Ovary (tissue), 9 donors: ENCODE measurements around the gene DHX9. TPM values are rescaled to one million over a fixed set of nuclear protein-coding genes. Genes with fewer than 3 reads are reported as not detected.

Source experiments
- DNase-seq, 5 donors: peaks; one replicate each; pipeline ENCODE4 v3.0.0-alpha.2; 2019 to 2020
- H3K27ac ChIP-seq, 2 donors: fragments of 200-600 bp; one replicate each; pipeline versions ENCODE4 v1.5.1 to v1.8.0; 2019 to 2022
- H3K27me3 ChIP-seq: fragments of 200-600 bp; one replicate; pipeline ENCODE4 v1.8.0; 2022
- H3K36me3 ChIP-seq: fragments of 200-600 bp; sonication (generic); one replicate; pipeline ENCODE4 v1.5.1; 2019
- H3K4me1 ChIP-seq: one replicate; pipeline ENCODE4 v1.8.1; 2013; ENCODE audit warnings: mild to moderate bottlenecking, moderate library complexity; ENCODE audit not compliant: insufficient read depth
- H3K4me3 ChIP-seq: fragments of 200-600 bp; sonication (generic); one replicate; pipeline ENCODE4 v1.5.1; 2017
- H3K9me3 ChIP-seq, 2 donors: fragments of 200-600 bp in 1 of 2; sonication (generic) in 1 of 2; one replicate each; pipeline versions ENCODE4 v1.5.1 to v1.8.1; 2013 to 2019; ENCODE audit warnings: mild to moderate bottlenecking in 1 of 2, moderate library complexity in 1 of 2
- EP300 ChIP-seq: sonication (generic); formaldehyde crosslinking; IDR thresholded peaks from one replicate; pipeline ENCODE4 v1.6.1; 2017; ENCODE audit warnings: antibody characterized with exemption
- POLR2A ChIP-seq: fragments of 450-650 bp; IDR thresholded peaks from one replicate; pipeline ENCODE4 v1.6.1; 2017; ENCODE audit warnings: antibody characterized with exemption, mild to moderate bottlenecking, moderate library complexity
- WGBS, 3 donors: extraction: QIAGEN DNeasy Blood & Tissue Kit in 1 of 3; methylation state at CpG; one replicate each; pipeline versions ENCODE4 v1.1.5 to v1.1.7; 2013 to 2017; 5-methylcytosine and 5-hydroxymethylcytosine counted together
- intact Hi-C, 4 donors: fragments of 100-400 bp; cut with DNase I; formaldehyde crosslinking; loops; one replicate each; pipeline versions ENCODE4 v1.11.0 to v1.15.1; 2022 to 2023
- polyA plus RNA-seq, 2 donors: library from polyadenylated mRNA; stranded (reverse); fragments of 200-250 nt in 1 of 2; fragments of 350-450 nt in 1 of 2; fragmentation: Illumina TruSeq in 1 of 2; extraction: RNeasy Lipid Tissue Mini Kit (QIAGEN cat#74804) in 1 of 2; gene quantifications; one replicate each; pipeline ENCODE4 v1.2.3, GENCODE V29; 2013 to 2014
- total RNA-seq, 7 donors: library from RNA; depleted of rRNA in 2 of 7; stranded (reverse); fragments of >200 nt in 2 of 7; fragmentation: NEBNext Ultra II Directional in 3 of 7; extraction: Animal tissue kit (Norgen Biotek cat#: 25700) in 3 of 7; gene quantifications; one replicate each; pipeline versions ENCODE4 v1.1.0 to v1.2.4, GENCODE V29; 2016 to 2023
- TF ChIP-seq, protein P1 (sequence below), 3 donors: fragments of 450-650 bp in 2 of 3; fragments of 200-600 bp in 1 of 3; IDR thresholded peaks; one replicate each; pipeline versions ENCODE4 v1.5.1 to v1.8.0; 2016 to 2022; ENCODE audit warnings: antibody characterized with exemption in 3 of 3, mild to moderate bottlenecking in 1 of 3
- donor health status: DM: no; HTN: no; CAD: no; lungs with moderate emphysema.
- donor health status: DM: no; HTN: no; CAD: no.
- donor health status: Bipolar disorder and iron deficiency.
- donor health status: DM: yes; HTN: yes; CAD: no.
- donor health status: DM: no; HTN: no; CAD: no.
- donor health status: DM: yes; HTN: yes; CAD: no.

Gene DHX9
- total and polyA plus RNA-seq, 9 donors, result 70.6 to 168 (median 135) TPM

DNA sequence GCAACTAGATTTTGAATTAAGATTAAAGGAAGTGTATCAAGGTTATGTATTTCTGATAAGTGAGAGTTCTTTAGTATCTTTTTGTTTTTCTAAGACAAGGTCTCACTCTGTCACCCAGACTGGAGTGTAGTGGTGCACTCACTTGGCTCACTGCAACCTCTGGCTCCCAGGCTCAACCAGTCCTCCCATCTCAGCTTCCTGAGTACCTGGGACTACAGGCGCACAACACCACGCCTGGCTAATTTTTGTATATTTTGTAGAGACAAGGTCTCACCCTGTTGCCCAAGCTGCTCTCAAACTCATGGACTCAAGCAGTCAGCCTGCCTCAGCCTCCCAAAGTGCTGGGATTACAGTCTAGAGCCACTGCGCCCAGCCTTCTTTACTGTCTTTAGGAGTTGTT is 33.7 kb downstream of the DHX9 start:
- TF ChIP-seq EP300 (no peak), POLR2A (no peak)
- TF ChIP-seq, protein P1, sequence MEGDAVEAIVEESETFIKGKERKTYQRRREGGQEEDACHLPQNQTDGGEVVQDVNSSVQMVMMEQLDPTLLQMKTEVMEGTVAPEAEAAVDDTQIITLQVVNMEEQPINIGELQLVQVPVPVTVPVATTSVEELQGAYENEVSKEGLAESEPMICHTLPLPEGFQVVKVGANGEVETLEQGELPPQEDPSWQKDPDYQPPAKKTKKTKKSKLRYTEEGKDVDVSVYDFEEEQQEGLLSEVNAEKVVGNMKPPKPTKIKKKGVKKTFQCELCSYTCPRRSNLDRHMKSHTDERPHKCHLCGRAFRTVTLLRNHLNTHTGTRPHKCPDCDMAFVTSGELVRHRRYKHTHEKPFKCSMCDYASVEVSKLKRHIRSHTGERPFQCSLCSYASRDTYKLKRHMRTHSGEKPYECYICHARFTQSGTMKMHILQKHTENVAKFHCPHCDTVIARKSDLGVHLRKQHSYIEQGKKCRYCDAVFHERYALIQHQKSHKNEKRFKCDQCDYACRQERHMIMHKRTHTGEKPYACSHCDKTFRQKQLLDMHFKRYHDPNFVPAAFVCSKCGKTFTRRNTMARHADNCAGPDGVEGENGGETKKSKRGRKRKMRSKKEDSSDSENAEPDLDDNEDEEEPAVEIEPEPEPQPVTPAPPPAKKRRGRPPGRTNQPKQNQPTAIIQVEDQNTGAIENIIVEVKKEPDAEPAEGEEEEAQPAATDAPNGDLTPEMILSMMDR (IDR thresholded peaks at IDR 0.05), result no peak
- no peaks in the 10 kb centered on the region for H3K9me3 ChIP-seq
- H3K4me3 ChIP-seq, result no peak overlapping the region
- 94 to 95% (median 95%) methylated on average over 3 of the region's 3 CpGs for WGBS, 3 donors
- no peak for DNase-seq
- intact Hi-C loops, result no loop called here
- H3K27me3 ChIP-seq, result no peaks in the 10 kb centered on the region
- H3K36me3 ChIP-seq, result no peaks in the 10 kb centered on the region
- no peaks in the 10 kb centered on the region for H3K4me1 ChIP-seq
- H3K27ac ChIP-seq, result no peak overlapping the region

DNA sequence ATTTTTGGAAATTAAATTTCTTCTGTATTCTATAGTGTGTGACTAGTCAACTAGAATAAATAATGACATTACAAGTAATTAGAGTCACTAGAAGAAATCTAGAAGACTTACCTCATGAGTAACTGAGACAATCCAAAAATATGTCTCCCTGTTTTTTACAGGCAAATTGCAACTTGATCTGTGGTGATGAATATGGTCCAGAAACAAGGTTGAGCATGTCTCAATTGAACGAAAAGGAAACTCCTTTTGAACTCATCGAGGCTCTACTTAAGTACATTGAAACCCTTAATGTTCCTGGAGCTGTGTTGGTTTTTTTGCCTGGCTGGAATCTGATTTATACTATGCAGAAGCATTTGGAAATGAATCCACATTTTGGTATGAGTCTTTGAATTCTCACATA is 36.7 kb downstream of the DHX9 start:
- intact Hi-C loops, result no loop called here
- H3K4me3 ChIP-seq, result no peak overlapping the region
- DNase-seq, result no peak
- H3K4me1 ChIP-seq, result no peaks in the 10 kb centered on the region
- peaks cover 4% of the 10 kb centered on the region for H3K36me3 ChIP-seq
- TF ChIP-seq, protein P1 (IDR thresholded peaks at IDR 0.05), result no peak
- H3K9me3 ChIP-seq, result no peaks in the 10 kb centered on the region
- no peak overlapping the region for H3K27ac ChIP-seq
- 88 to 92% (median 88%) methylated on average over 2 of the region's 2 CpGs for WGBS, 3 donors
- no peaks in the 10 kb centered on the region for H3K27me3 ChIP-seq

GRCh38 chr1:182877331-182877730 is 38.2 kb downstream of the DHX9 start:
- Histone ChIP-seq H3K9me3 (no peaks in the 10 kb centered on the region), H3K27me3 (no peaks in the 10 kb centered on the region), H3K27ac (no peak overlapping the region), H3K4me3 (no peak overlapping the region), H3K4me1 (no peaks in the 10 kb centered on the region), H3K36me3 (peaks cover 4% of the 10 kb centered on the region)
- no peak for DNase-seq
- intact Hi-C loops, result no loop called here
- no peak for TF ChIP-seq EP300
- no peak for TF ChIP-seq POLR2A
- TF ChIP-seq, protein P1 (IDR thresholded peaks at IDR 0.05), result no peak

DNA sequence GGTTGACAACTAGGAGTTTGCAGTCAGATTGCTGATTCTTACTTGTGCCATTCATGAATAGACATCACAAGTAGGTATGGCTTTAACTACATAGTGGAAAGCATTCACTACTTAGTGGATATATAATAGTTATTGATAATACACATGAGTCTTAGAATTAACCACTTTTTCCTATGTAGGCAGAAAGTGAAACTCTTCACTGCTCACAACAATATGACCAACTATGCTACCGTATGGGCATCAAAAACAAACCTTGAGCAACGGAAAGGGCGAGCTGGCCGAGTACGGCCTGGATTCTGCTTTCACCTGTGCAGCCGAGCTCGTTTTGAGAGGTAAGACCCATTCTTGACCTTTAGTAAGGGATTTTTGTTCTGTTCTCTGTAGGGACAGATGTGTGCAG is 38.7 kb downstream of the DHX9 start:
- TF ChIP-seq POLR2A (no peak), EP300 (no peak)
- TF ChIP-seq, protein P1 (IDR thresholded peaks at IDR 0.05), result no peak
- H3K27me3 ChIP-seq, result no peaks in the 10 kb centered on the region
- no peaks in the 10 kb centered on the region for H3K9me3 ChIP-seq
- no peaks in the 10 kb centered on the region for H3K4me1 ChIP-seq
- no peak overlapping the region for H3K4me3 ChIP-seq
- no peak for DNase-seq
- intact Hi-C loops, result no loop called here
- 87 to 94% (median 92%) methylated on average over 7 of the region's 7 CpGs for WGBS, 3 donors
- peaks cover 4% of the 10 kb centered on the region for H3K36me3 ChIP-seq
- no peak overlapping the region for H3K27ac ChIP-seq

GRCh38 chr1:182884872-182885271 is 45.7 kb downstream of the DHX9 start:
- Histone ChIP-seq H3K27me3 (no peaks in the 10 kb centered on the region), H3K4me1 (no peaks in the 10 kb centered on the region), H3K9me3 (no peaks in the 10 kb centered on the region), H3K4me3 (no peak overlapping the region), H3K36me3 (no peaks in the 10 kb centered on the region), H3K27ac (no peak overlapping the region)
- intact Hi-C loops, result no loop called here
- DNase-seq, result no peak
- TF ChIP-seq, protein P1 (IDR thresholded peaks at IDR 0.05), result no peak
- TF ChIP-seq POLR2A, result no peak
- no peak for TF ChIP-seq EP300
